Glutamatergic neuron (in vitro differentiated cells): Measurements from ENCODE around the gene TNS1. TPM values are rescaled to one million over a fixed set of nuclear protein-coding genes. Genes with fewer than 3 reads are reported as not detected.

Experiments used
- DNase-seq: peaks from one replicate; pipeline ENCODE4 v3.0.0; 2022
- H3K27ac Mint-ChIP-seq: one replicate; pipeline ENCODE4 v1.8.0; 2020; ENCODE audit warnings: mild to moderate bottlenecking, mixed read lengths, inconsistent platforms; ENCODE audit not compliant: unreplicated experiment
- H3K27me3 Mint-ChIP-seq: one replicate; pipeline ENCODE4 v1.8.0; 2020; ENCODE audit warnings: mild to moderate bottlenecking, moderate library complexity, mixed read lengths, inconsistent platforms; ENCODE audit not compliant: unreplicated experiment
- H3K36me3 Mint-ChIP-seq: one replicate; pipeline ENCODE4 v1.8.0; 2020; ENCODE audit warnings: mild to moderate bottlenecking, mixed read lengths, inconsistent platforms; ENCODE audit not compliant: unreplicated experiment
- H3K4me1 Mint-ChIP-seq: one replicate; pipeline ENCODE4 v1.8.0; 2020; ENCODE audit warnings: mild to moderate bottlenecking, low read depth, mixed read lengths, inconsistent platforms; ENCODE audit not compliant: unreplicated experiment
- H3K4me3 Mint-ChIP-seq: one replicate; pipeline ENCODE4 v1.8.0; 2020; ENCODE audit warnings: mild to moderate bottlenecking, mixed read lengths, inconsistent platforms; ENCODE audit not compliant: unreplicated experiment
- H3K9me3 Mint-ChIP-seq: one replicate; pipeline ENCODE4 v1.8.0; 2020; ENCODE audit warnings: mild to moderate bottlenecking, moderate library complexity, mixed read lengths, inconsistent platforms; ENCODE audit not compliant: unreplicated experiment
- total RNA-seq: library from RNA; stranded (reverse); fragmentation: NEBNext Ultra II Directional; extraction: Animal tissue kit (Norgen Biotek cat#: 25700); gene quantifications from one replicate; pipeline ENCODE4 v1.2.1, GENCODE V29; 2021; ENCODE audit not compliant: unreplicated experiment
- TF ChIP-seq, protein P1 (sequence below): fragments of 200-600 bp; sonication (generic); IDR thresholded peaks from one replicate; pipeline ENCODE4 v1.5.0; 2021; ENCODE audit not compliant: partially characterized antibody, unreplicated experiment

The TNS1 gene
- total RNA-seq, 1 donor from 2014 or later = 3.2 TPM

DNA sequence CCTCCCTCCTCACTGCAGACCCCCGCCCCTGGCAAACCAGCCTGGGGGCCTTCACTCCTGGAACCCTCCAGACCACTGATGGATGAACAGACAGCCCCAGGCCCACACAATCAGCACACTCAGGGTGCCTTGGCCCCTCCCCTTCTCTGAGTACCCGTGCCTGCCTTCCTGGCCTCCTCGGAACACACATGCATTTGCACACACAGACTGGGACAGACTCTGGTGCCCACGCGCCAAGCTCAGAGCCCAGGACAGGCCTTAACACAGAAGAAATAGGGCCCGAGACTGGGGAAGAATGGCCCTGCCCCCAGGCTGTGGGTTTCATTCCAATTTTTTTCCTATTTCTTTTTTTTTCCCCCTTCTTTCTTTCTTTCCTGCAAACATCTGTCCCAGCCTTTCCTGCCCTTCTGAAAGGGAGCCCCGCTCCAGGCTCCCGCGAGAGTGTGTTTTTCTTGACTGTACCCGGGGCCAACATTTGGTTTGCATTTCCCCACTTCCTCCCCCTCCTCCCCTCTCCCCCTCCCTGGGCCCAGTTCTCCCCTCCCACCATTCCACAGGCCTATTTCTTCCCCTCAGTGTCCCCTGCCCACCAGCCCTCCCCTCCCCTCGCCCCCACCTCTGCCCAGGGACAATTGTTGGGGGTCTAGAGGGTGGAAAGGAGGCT is 618 bp upstream of the TNS1 start:
- peaks cover 5% of the 10 kb centered on the region for H3K4me1 Mint-ChIP-seq

DNA sequence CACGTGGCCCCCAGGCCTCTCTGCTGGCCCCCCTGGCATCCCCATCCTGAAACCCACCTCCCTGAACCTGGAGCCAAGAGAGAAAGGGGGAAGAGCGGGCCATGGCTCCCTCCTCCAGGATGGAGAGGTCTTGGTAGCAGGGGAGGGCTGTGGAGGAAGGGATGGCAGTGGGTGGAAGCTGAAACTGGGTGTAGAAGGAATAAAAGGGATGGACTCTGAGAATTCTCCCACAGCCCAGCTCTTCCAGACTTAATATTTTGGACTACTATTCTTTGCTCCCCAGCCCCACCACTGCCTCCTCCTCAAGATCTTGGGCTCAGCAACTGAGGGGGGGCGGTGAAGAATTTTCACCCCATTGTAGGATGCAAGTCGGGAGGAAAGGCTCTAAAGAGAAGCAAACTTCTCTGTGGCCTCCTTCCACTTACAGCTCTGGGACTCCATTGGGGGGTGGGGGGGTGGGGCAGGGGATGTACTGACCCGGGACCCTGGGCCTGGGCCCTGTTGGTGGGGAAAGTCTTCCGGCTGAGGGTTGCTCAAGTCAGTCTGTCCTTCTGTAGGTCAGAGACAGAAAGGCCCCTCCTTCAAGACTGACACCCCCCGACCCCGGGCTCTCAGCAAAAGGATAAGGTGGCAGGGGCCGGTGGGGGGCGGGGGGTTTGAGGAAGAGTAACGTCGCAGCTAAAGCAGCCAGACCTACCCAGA is 501 bp downstream of the TNS1 start:
- TF ChIP-seq, protein P1, sequence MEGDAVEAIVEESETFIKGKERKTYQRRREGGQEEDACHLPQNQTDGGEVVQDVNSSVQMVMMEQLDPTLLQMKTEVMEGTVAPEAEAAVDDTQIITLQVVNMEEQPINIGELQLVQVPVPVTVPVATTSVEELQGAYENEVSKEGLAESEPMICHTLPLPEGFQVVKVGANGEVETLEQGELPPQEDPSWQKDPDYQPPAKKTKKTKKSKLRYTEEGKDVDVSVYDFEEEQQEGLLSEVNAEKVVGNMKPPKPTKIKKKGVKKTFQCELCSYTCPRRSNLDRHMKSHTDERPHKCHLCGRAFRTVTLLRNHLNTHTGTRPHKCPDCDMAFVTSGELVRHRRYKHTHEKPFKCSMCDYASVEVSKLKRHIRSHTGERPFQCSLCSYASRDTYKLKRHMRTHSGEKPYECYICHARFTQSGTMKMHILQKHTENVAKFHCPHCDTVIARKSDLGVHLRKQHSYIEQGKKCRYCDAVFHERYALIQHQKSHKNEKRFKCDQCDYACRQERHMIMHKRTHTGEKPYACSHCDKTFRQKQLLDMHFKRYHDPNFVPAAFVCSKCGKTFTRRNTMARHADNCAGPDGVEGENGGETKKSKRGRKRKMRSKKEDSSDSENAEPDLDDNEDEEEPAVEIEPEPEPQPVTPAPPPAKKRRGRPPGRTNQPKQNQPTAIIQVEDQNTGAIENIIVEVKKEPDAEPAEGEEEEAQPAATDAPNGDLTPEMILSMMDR = no peak
- peaks cover 5% of the 10 kb centered on the region for H3K4me1 Mint-ChIP-seq
- no peaks in the 10 kb centered on the region for H3K36me3 Mint-ChIP-seq
- no peak for DNase-seq
- H3K27ac Mint-ChIP-seq = no peak overlapping the region
- peaks cover 15% of the 10 kb centered on the region for H3K27me3 Mint-ChIP-seq
- no peak overlapping the region for H3K4me3 Mint-ChIP-seq
- H3K9me3 Mint-ChIP-seq = peaks cover 1% of the 10 kb centered on the region

More for the DNA sequence above, 618 bp upstream of the TNS1 start:
- TF ChIP-seq, protein P1 = no peak
- H3K9me3 Mint-ChIP-seq = no peaks in the 10 kb centered on the region
- no peak overlapping the region for H3K27ac Mint-ChIP-seq
- no peak for DNase-seq
- no peak overlapping the region for H3K4me3 Mint-ChIP-seq
- H3K36me3 Mint-ChIP-seq = no peaks in the 10 kb centered on the region
- H3K27me3 Mint-ChIP-seq = peaks cover 15% of the 10 kb centered on the region

DNA sequence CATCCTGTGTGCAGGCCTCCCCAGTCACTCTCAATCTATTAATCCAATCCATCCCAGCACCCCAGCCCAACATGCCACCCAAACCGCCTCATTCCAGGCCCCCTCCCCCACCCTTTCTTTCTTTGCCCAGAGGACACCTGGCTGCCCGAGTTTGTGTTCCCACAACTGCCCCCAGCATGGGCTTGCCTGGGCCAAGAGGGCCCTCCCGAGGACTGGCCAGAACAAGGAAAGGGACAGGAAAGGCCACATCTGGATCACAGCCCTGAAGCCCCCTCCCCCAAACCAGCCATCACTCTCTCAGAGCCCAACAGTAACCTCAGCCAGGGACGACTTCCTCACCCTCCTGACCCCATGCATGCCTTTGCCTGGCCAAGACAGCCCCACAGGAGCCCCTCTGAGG is 1.2 kb downstream of the TNS1 start:
- Mint-ChIP-seq H3K4me3 (no peak overlapping the region), H3K9me3 (peaks cover 4% of the 10 kb centered on the region), H3K4me1 (peaks cover 5% of the 10 kb centered on the region), H3K27me3 (peaks cover 16% of the 10 kb centered on the region), H3K36me3 (no peaks in the 10 kb centered on the region), H3K27ac (no peak overlapping the region)
- TF ChIP-seq, protein P1 = no peak
- DNase-seq = no peak

DNA sequence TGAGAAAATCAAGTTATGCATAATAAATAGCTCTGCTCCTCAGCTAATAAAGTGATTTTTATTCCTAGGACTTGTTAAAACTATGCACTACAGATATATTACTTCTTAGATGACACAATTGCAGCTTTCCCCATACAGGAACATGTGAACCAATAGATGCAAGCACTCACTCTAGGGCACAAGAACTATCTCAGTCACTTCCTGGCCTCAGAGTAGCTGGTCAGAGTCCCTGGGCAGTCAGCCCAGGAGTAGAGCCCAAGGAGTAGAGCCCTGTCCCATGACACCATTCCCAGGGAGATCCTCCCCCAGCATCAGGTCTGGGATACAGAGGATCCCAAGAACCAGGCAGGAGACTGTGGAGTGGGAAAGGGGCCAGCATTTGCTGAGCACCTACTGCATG is 2.7 kb downstream of the TNS1 start:
- H3K36me3 Mint-ChIP-seq = no peaks in the 10 kb centered on the region
- no peak overlapping the region for H3K4me3 Mint-ChIP-seq
- H3K9me3 Mint-ChIP-seq = peaks cover 4% of the 10 kb centered on the region
- no peak for DNase-seq
- no peak overlapping the region for H3K27ac Mint-ChIP-seq
- H3K4me1 Mint-ChIP-seq = peaks cover 7% of the 10 kb centered on the region
- TF ChIP-seq, protein P1 = no peak
- peaks cover 13% of the 10 kb centered on the region for H3K27me3 Mint-ChIP-seq

DNA sequence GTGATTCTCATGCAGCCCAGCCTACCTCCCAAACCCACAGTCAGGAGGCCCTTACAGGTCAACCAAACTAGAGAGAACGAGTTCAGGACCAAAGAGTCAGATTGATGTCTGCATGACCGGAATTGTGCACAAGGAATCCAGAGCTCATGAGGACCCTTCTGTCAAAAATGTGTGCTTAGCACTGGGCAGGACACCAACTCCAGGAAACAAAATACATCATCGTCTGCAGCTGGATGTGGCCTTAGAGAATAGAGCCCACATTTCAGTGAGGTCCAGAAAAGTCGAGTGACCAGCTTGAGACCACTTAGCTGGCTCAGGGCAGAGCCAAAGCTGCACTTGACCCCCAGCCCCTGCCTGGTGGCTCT is 3.2 kb downstream of the TNS1 start:
- H3K9me3 Mint-ChIP-seq = peaks cover 4% of the 10 kb centered on the region
- no peaks in the 10 kb centered on the region for H3K36me3 Mint-ChIP-seq
- peaks cover 7% of the 10 kb centered on the region for H3K4me1 Mint-ChIP-seq
- no peak for DNase-seq
- no peak overlapping the region for H3K27ac Mint-ChIP-seq
- TF ChIP-seq, protein P1 = no peak
- H3K27me3 Mint-ChIP-seq = peaks cover 12% of the 10 kb centered on the region
- H3K4me3 Mint-ChIP-seq = no peak overlapping the region
